Posterior vena cava (tissue), 2 donors: Measurements from ENCODE around the gene CAP2. TPM values are rescaled to one million over a fixed set of nuclear protein-coding genes. Genes with fewer than 3 reads are reported as not detected.

ENCODE experiments used
- DNase-seq: peaks from one replicate; pipeline ENCODE4 v3.0.0-alpha.2; 2020; ENCODE audit warnings: low spot score
- intact Hi-C, 2 donors: fragments of 100-400 bp; cut with DNase I; formaldehyde crosslinking; loops; one replicate each; pipeline versions ENCODE4 v1.14.1 to v1.14.2; 2022 to 2023
- total RNA-seq, 2 donors: library from RNA; stranded (reverse); fragmentation: NEBNext Ultra II Directional; extraction: Animal tissue kit (Norgen Biotek cat#: 25700); gene quantifications; one replicate each; pipeline ENCODE4 v1.2.1, GENCODE V29; 2021
- donor health status: DM: yes; HTN: yes; CAD: no.
- donor health status: DM: yes; HTN: yes; CAD: no.

The CAP2 gene
- total RNA-seq, 2 donors from 2014 or later = 30.2 to 35.6 TPM

DNA sequence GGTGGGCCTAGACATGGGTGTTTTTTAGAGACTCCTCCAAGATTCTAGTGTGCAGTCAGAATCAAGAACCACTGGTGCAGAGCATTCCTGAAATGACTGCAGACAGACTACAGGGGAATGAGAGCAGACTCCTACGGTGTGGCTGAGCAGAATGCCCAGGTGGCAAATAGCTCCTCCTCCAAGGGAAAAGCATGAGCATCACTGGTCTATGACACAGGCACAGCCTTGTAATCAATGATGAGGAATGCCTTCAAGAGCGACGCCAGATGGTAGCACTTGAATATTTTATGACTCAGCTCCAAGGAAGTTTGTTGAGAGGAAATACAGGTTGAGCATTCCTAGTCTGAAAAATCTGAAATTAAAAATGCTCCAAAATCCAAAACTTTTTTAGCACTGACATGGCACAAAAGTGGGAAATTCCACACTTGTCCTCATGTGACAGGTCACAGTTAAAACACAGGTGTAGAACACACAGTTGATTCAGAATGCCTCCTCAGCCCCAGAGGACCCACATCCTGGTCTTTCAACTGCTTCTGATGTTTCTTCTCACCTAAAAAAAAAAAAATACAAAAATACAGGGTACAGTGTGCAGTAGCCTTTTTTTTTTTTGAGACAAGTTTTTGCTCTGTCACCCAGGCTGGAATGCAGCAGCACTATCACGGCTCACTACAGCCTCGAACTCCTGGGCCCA lies 196.2 kb downstream of the CAP2 start:
- intact Hi-C loops = loop anchor here (5.0 to 10.0 kb wide), 2 partner anchors 432 to 435 kb away; no protein-coding TSS in a partner anchor
- DNase-seq = no peak

DNA sequence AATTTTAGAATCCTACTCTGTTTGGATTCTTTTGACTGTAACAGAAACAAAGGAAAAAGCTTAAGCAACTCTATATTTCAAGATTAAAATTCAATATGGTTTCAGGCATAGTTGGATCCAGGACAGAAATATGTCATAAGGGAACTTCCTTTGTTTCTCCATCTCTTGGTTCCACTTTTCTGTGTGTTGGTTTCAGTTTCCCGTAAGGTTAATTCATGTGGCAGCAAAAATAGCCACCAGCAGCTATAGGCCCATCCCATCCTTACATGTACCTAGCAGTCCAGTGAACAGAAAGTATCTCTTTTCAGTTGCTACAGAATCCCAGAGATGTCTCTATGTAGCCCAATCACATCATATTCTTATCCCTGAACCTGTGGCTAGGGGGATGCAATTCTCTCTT lies 197.9 kb downstream of the CAP2 start:
- no peak for DNase-seq
- intact Hi-C loops = no loop called here

DNA sequence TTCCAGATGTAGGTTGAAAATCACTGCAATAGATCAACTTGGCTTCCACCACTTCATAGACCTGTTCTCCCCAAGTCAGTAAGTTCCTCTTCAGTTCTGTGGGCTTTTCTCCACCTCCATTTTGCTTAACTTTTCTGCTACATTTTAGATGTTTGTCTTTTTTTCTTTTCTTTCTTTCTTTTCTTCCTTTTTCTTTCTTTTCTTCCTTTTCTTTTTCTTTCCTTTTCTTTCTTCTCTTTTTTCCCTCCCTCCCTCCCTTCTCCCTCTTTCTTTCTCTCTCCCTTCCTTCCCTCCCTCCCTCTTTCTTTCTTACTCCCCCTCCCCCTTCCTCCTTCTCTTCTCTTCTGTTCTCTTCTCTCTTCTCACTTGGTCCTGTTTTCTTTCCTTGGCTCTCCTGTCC lies 199.9 kb downstream of the CAP2 start:
- DNase-seq = no peak
- intact Hi-C loops = no loop called here

- no peak for DNase-seq
- intact Hi-C loops = no loop called here
Measured at GRCh38 chr6:17596085-17596484, 202.7 kb downstream of the CAP2 start.

DNA sequence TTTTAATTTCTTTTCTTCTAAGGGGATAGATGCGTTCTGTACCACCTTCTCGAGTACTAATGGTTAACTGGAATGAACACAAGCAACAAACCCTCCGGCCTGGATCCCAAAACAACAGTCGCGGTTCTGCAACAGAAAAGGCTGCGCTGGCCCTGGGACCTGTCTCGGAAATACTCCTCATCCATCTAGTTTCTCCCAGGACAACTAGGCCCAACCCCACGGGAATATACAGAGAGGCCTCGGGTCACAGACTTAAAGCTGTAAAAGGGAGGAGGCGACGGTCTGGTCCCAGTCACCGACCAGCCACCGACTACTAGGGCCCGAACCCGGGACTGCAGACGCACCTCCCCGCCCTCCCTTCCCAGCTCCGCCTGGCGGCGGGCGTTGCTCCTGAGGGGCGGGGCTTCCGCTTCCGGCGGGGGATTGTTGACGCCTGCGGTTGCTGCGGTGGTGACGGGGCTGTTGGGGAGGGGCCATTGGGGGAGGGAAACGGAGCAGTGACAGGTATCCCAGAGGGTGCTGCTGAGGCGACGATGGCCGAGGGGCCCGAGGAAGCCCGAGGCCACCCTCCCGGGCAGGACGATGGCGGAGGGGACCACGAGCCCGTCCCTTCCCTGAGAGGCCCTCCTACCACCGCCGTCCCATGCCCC lies 206.6 kb downstream of the CAP2 start, which contains the start of gene FAM8A1:
FAM8A1 (plus strand) TSS at position 426 of the 650 bp plus-strand sequence; CDS start at position 534, 108 bp downstream.
- DNase-seq = peak; percentile 99
- intact Hi-C loops = no loop called here

DNA sequence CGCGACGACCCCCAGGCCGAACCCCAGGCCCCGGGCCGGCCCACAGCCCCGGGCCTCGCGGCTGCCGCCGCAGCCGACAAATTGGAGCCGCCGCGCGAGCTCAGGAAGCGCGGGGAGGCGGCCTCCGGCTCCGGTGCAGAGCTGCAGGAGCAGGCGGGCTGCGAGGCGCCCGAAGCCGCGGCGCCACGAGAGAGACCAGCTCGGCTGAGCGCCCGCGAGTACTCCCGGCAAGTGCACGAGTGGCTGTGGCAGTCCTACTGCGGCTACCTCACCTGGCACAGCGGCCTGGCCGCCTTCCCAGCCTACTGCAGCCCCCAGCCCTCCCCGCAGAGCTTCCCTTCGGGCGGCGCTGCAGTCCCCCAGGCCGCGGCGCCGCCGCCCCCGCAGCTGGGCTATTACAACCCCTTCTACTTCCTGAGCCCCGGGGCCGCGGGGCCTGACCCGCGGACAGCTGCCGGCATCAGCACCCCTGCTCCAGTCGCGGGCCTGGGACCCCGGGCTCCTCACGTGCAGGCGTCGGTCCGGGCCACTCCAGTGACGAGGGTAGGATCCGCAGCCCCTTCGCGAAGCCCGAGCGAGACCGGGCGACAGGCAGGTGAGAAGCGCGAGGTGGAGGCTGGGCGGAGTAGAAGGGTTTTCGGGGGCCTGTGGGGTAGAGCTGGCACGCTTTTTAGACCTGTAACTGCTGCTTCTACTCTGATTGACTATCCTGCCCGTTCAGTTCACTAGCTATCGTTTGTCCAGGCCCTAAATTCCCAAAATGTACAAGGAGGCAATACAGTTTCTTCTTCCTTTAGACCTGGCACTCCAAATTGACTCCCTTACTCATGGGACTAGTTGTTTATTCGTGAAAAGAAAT lies 207.4 kb downstream of the CAP2 start:
- intact Hi-C loops = no loop called here

GRCh38 chr6:17601386-17601703 lies 207.9 kb downstream of the CAP2 start:
- DNase-seq = no peak
- intact Hi-C loops = no loop called here

More for the DNA sequence above, 207.4 kb downstream of the CAP2 start:
- DNase-seq = peak; percentile 85

GRCh38 chr6:17602888-17603287 lies 209.5 kb downstream of the CAP2 start:
- intact Hi-C loops = no loop called here
- no peak for DNase-seq

DNA sequence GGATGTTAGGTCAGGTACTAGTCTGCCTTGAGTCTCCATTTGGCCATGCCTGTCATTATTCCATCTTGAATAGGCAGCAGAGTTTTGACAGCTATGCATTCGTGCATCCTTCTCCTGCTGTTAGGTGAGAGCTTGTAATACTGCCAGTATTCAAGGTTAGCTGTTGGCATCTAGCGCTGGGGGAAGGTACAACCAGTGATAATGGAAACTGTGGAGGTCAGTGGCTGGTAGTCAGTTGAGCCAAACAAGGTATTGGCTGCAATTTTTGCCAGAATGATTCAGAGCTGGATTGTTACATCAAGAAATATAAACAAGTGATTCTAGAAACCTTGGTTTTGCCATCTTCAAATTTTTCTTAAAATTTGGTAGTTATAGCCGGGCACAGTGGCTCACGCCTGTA lies 213.2 kb downstream of the CAP2 start:
- DNase-seq = no peak
- intact Hi-C loops = no loop called here

Other genes with a start within 250 kb of the CAP2 start
- gene RBM24, start 112.2 kb upstream of the CAP2 start, total RNA-seq = 10 to 100 TPM; 15.7 to 23.6 TPM
- gene FAM8A1, start 206.7 kb downstream of the CAP2 start, total RNA-seq = 10 to 100 TPM; 31.3 to 35.7 TPM